Spleen (tissue), 11 donors: ENCODE results near the gene ANO2. TPM values are rescaled to one million over a fixed set of nuclear protein-coding genes. Genes with fewer than 3 reads are reported as not detected.

Source experiments
- DNase-seq: peaks from one replicate; pipeline ENCODE4 v3.0.0-alpha.2; 2020
- H3K27ac ChIP-seq, 8 donors: fragments of 200-600 bp; sonication (generic) in 7 of 8; 1 replicate in 4 of 8; 2 replicates in 4 of 8; pipeline versions ENCODE4 v1.5.0 to v1.8.0; 2016 to 2021; ENCODE audit warnings: inconsistent platforms in 4 of 8, mild to moderate bottlenecking in 4 of 8, moderate library complexity in 1 of 8
- H3K27me3 ChIP-seq, 7 donors: fragments of 200-600 bp; sonication (generic) in 6 of 7; replicated peaks in 1 of 7; 1 replicate in 4 of 7; 2 replicates in 3 of 7; pipeline versions ENCODE4 v1.5.0 to v1.8.0; 2016 to 2021; ENCODE audit warnings: inconsistent platforms in 3 of 7, mild to moderate bottlenecking in 1 of 7
- H3K36me3 ChIP-seq, 6 donors: fragments of 200-600 bp; sonication (generic) in 5 of 6; 1 replicate in 4 of 6; 2 replicates in 2 of 6; pipeline versions ENCODE4 v1.5.0 to v1.8.0; 2016 to 2021; ENCODE audit warnings: inconsistent platforms in 2 of 6
- H3K4me1 ChIP-seq, 6 donors: fragments of 200-600 bp; sonication (generic) in 5 of 6; 1 replicate in 3 of 6; 2 replicates in 3 of 6; pipeline versions ENCODE4 v1.5.0 to v1.8.0; 2016 to 2021; ENCODE audit warnings: inconsistent platforms in 3 of 6
- H3K4me3 ChIP-seq, 8 donors: fragments of 200-600 bp; sonication (generic) in 7 of 8; 1 replicate in 4 of 8; 2 replicates in 4 of 8; pipeline versions ENCODE4 v1.5.0 to v1.8.0; 2016 to 2021; ENCODE audit warnings: inconsistent platforms in 4 of 8, mild to moderate bottlenecking in 4 of 8, moderate library complexity in 2 of 8
- H3K9me3 ChIP-seq, 8 donors: fragments of 200-600 bp; sonication (generic) in 7 of 8; 1 replicate in 4 of 8; 2 replicates in 4 of 8; pipeline versions ENCODE4 v1.5.0 to v1.8.0; 2016 to 2021; ENCODE audit warnings: inconsistent platforms in 4 of 8
- CTCF ChIP-seq, 11 experiments: fragments of 200-600 bp in 7 of 11; fragments of 450-650 bp in 4 of 11; sonication (generic) in 4 of 11; IDR thresholded peaks in 8 of 11; conservative IDR thresholded peaks in 3 of 11; 1 replicate in 7 of 11; 2 replicates in 4 of 11; pipeline versions ENCODE4 v1.4.0 to v1.8.0; 2016 to 2021; ENCODE audit warnings: antibody characterized with exemption in 11 of 11, inconsistent platforms in 4 of 11, mild to moderate bottlenecking in 1 of 11
- POLR2A ChIP-seq, 3 donors: fragments of 450-650 bp; IDR thresholded peaks; one replicate each; pipeline ENCODE4 v1.5.1; 2017; ENCODE audit warnings: antibody characterized with exemption in 3 of 3, mild to moderate bottlenecking in 1 of 3
- POLR2AphosphoS5 ChIP-seq, 3 donors: sonication (generic); formaldehyde crosslinking; IDR thresholded peaks; one replicate each; pipeline ENCODE4 v1.5.1; 2017; ENCODE audit warnings: antibody characterized with exemption in 3 of 3
- WGBS, 5 donors: extraction: QIAGEN DNeasy Blood & Tissue Kit in 3 of 5; methylation state at CpG; one replicate each; pipeline versions ENCODE4 v1.1.5 to v1.1.7; 2013 to 2018; 5-methylcytosine and 5-hydroxymethylcytosine counted together
- intact Hi-C: fragments of 100-400 bp; cut with DNase I; formaldehyde crosslinking; loops from one replicate; pipeline ENCODE4 v1.15.0; 2023; ENCODE audit warnings: low total_unique reads
- polyA plus RNA-seq, 3 donors: library from polyadenylated mRNA; stranded (reverse); fragments of 200-250 nt; gene quantifications; one replicate each; pipeline ENCODE4 v1.2.1, GENCODE V29; 2013
- total RNA-seq, 7 donors: library from RNA; depleted of rRNA in 3 of 7; stranded (reverse); fragments of >200 nt in 3 of 7; fragmentation: NEBNext Ultra II Directional in 4 of 7; extraction: Animal tissue kit (Norgen Biotek cat#: 25700) in 4 of 7; gene quantifications; one replicate each; pipeline versions ENCODE4 v1.1.0 to v1.2.1, GENCODE V29; 2016 to 2021
- donor health status: healthy with polysubstance abuse.
- donor health status: DM: no; HTN: no; CAD: no; lungs with moderate emphysema.
- donor health status: DM: no; HTN: no; CAD: no.
- donor health status: Bipolar disorder and iron deficiency.
- donor health status: healthy.
- donor health status: DM: no; HTN: no; CAD: no.
- donor health status: DM: yes; HTN: yes; CAD: no.

Gene ANO2
- total and polyA plus RNA-seq, 10 donors = 1.1 to 35.1 (median 14.2) TPM

GRCh38 chr12:5713599-5714081 is 231.4 kb downstream of the ANO2 start:
- intact Hi-C loops = no loop called here
- Histone ChIP-seq H3K36me3 (no peaks in the 10 kb centered on the region), H3K4me3 (no peak overlapping the region), H3K4me1 (peaks cover 0 to 3% (median 0%) of the 10 kb centered on the region in 6 donors), H3K27ac (no peak overlapping the region), H3K9me3 (no peaks in the 10 kb centered on the region), H3K27me3 (peaks cover 0 to 4% (median 0%) of the 10 kb centered on the region in 7 donors)
- WGBS, 5 donors = 82 to 96% (median 85%) methylated on average over 6 of the region's 6 CpGs
- TF ChIP-seq CTCF (IDR thresholded peaks at IDR 0.05 in 8 of 11, conservative IDR thresholded peaks at IDR 0.05 in 3 of 11) = no peak
- no peak for TF ChIP-seq POLR2A (IDR thresholded peaks at IDR 0.05)
- no peak for TF ChIP-seq POLR2AphosphoS5 (IDR thresholded peaks at IDR 0.05)
- DNase-seq = no peak

GRCh38 chr12:5710260-5710878 is 234.7 kb downstream of the ANO2 start:
- DNase-seq = no peak
- H3K36me3 ChIP-seq = no peaks in the 10 kb centered on the region
- no peaks in the 10 kb centered on the region for H3K9me3 ChIP-seq
- WGBS, 5 donors = 88 to 97% (median 95%) methylated on average over 1 of the region's 1 CpG
- no peaks in the 10 kb centered on the region for H3K27me3 ChIP-seq
- H3K4me3 ChIP-seq = no peak overlapping the region
- no peak for TF ChIP-seq CTCF (IDR thresholded peaks at IDR 0.05 in 8 of 11, conservative IDR thresholded peaks at IDR 0.05 in 3 of 11)
- no peak for TF ChIP-seq POLR2A (IDR thresholded peaks at IDR 0.05)
- intact Hi-C loops = no loop called here
- no peak overlapping the region for H3K27ac ChIP-seq
- H3K4me1 ChIP-seq = no peaks in the 10 kb centered on the region

GRCh38 chr12:5708371-5708770 is 236.7 kb downstream of the ANO2 start:
- no peak for TF ChIP-seq POLR2A (IDR thresholded peaks at IDR 0.05)
- TF ChIP-seq CTCF (IDR thresholded peaks at IDR 0.05 in 8 of 11, conservative IDR thresholded peaks at IDR 0.05 in 3 of 11) = no peak
- TF ChIP-seq POLR2AphosphoS5 (IDR thresholded peaks at IDR 0.05) = no peak
- Histone ChIP-seq H3K27me3 (no peaks in the 10 kb centered on the region), H3K27ac (no peak overlapping the region), H3K9me3 (no peaks in the 10 kb centered on the region), H3K4me3 (no peak overlapping the region), H3K36me3 (no peaks in the 10 kb centered on the region), H3K4me1 (no peaks in the 10 kb centered on the region)
- intact Hi-C loops = no loop called here
- no peak for DNase-seq

- no peak for DNase-seq
- 87 to 95% (median 91%) methylated on average over 4 of the region's 4 CpGs for WGBS, 5 donors
- Histone ChIP-seq H3K27ac (no peak overlapping the region), H3K9me3 (no peaks in the 10 kb centered on the region), H3K4me3 (no peak overlapping the region), H3K27me3 (no peaks in the 10 kb centered on the region), H3K36me3 (no peaks in the 10 kb centered on the region), H3K4me1 (no peaks in the 10 kb centered on the region)
- intact Hi-C loops = no loop called here
- TF ChIP-seq POLR2AphosphoS5 (IDR thresholded peaks at IDR 0.05) (no peak), POLR2A (IDR thresholded peaks at IDR 0.05) (no peak), CTCF (IDR thresholded peaks at IDR 0.05 in 8 of 11, conservative IDR thresholded peaks at IDR 0.05 in 3 of 11) (no peak)
Measured at GRCh38 chr12:5706247-5706646, 238.8 kb downstream of the ANO2 start.
